Muscle of arm (tissue), 12 donors: ENCODE measurements around the gene ARHGAP36. TPM values are rescaled to one million over a fixed set of nuclear protein-coding genes. Genes with fewer than 3 reads are reported as not detected.

Experiments
- DNase-seq: peaks from one replicate; pipeline ENCODE4 v3.0.0-alpha.2; 2013
- polyA plus RNA-seq, 12 donors: library from polyadenylated mRNA; unstranded; fragments of 120-200 nt; gene quantifications; one replicate each; pipeline ENCODE4 v1.2.1, GENCODE V29; 2013; ENCODE audit not compliant: insufficient read length in 12 of 12

Gene ARHGAP36
- polyA plus RNA-seq, 12 donors: 114 to 644 (median 429) TPM

DNA sequence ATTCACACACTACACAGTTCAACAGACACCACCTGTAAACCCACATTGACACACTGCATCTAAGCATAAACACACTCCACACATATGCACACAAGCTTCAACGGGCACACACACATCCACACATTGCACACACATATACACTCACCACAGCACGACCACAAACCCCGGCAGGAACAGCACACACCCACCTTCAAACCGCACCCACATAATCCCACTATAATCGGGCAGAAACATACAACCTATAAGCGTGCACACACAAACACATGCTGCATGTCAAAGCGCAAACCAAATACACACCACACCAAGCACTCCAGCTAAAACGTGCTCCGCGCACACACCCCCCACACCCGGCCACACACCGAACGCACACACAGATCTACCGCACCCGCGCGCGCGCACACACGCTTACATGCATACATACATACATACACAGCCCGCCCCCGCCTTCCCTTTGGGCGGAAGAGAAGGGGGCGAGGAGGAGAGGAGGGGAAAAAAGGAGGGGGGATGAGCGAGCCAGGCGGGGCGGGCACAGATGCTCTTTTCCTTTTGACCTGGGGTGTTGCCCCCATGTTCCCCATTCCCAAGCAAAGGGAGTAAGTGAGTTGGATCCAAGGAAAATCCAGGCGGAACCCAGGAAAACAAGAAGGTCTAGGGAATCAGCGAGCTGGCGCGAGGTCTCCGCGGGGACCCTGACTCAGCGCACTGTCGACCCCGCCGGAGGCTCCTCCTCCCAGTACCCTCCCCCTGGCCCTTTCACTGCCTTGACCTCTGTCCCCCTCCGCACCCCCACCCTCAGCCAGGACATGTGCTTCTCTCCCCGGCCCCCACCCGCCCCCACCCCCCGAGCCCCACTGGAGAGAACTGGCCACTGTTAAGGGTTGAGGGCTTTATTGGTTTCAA lies 9.9 kb downstream of the ARHGAP36 start:
- no peak for DNase-seq

DNA sequence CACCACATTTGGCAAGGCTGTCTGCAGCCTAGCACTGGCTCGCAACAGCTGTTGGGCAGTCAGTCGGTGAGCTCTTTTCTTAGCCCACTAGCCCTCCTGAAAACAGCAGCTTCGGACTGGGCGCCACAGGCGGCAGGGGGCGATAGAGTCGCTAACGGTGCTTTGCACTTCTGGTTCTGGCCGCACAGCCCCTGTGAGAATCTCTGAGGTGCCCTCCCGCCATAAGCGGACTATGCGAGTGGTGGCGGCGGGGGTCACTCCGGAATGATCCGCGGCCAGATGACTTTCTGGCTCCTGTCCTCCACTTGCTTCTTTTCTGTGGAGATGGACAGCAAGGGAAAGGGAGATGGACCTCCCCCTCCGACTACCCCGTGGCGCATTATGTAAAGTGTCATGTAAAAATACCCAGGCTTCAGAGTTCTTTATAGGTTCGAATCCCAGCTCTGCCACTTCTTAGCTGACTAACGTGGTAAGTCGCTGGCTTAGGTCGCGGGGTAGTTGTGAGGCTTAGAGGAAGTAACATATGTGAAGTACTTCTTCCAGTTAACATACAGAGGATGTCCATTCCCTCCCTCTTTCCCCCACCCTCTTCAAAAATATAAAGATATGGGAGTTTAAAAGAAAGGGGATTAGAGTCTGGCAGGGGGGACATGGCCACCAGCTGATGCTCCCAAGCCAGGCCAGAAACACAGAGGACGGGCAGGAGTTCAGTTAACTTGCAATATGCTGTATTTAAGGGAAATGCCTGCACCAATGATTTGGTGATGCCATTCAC lies 11.0 kb downstream of the ARHGAP36 start:
- no peak for DNase-seq

DNA sequence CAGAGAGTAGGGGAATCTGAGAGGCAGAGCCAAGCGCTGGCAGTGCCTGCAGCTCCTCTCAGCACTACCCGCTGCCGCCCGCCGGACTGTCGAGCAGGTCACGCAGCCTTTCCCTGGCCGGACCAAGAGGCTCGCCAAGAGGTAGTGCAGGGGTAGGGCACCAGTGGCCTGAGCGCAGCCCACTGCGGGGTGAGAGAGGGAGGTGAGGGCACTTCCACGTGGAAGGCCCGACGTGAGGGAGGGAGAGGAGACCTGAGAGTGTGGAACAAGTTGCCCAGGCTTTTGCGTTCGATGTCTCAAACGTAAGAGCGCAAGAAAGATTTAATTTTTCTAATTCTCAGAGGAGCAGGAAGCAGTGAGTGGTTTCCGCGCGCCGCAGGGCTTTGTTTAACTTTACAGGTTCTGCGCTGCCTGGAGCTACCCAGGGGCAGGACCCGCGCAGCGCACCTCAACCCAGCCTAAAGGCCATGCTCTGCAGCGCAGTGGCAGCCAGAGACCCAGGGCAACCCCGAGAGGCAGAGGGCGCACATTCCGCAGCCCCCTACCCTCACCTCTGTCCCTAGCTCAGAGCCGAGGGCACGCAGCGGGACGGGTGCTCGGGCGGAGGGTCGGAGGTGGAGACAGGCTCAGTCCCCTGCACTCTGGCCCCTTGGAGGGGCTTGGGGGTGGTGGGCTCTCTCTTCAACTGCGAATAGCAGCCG lies 14.9 kb downstream of the ARHGAP36 start:
- no peak for DNase-seq

DNA sequence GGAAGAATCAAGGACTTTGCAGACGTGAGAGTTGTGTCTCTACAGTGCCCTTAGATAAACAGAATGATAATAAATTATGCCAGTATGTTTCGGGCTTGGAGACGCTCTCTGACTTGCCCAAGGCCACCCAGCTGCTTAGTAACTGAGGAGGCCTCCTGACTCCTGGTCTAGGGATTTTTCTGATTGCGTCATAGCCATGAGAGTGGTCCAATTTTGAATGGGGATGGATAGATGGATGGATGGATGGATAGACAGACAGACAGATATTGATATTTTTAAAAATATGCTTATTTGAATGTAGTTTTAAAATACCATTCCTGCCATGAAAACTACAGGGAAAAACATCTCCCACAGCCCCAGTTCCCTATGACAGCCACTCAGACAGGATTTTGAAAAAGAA lies 15.5 kb downstream of the ARHGAP36 start:
- no peak for DNase-seq

DNA sequence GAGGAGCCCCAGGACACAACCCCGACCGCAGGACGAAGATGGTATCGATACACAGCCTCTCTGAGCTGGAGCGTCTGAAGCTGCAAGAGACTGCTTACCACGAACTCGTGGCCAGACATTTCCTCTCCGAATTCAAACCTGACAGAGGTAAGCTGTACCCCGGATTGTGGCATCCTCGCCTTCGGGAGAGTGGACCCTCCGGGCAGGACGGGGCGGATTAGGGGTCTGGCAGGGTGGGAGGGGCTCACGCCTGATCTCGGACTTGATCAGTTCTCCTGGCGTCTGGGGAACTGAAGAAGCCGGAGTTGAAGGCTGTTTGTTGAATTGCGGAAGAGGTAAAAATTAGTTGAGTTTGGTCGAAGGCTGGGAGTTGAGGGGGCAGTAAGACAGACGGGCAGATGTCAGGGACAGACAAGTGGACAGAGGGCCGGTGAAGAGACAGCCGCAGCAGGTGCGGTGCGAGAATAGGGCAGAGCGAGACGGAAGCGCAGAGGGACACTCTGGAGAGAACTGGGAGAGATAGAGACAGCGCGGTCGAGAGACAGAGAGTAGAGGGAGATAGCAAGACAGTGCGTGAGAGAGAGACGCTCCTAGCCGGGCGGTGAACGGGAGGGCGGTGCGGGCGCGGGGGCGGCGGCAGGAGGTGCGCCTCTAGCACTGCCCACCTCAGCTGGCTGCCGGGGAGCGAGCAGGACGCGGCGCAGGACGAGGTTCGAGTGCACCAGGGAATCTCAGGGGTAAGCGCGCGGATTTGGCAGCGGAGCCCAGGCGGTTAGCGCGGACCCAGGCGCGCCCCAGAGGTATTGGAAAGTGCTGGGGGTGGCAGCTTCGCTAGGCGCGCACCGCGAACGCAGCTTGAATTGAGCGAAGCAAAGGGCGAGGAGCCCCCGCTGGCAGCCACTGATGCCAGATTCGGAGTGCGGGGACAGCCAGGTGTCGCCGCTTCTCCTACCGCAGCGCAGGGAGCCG lies 23.9 kb downstream of the ARHGAP36 start:
- DNase-seq: no peak

DNA sequence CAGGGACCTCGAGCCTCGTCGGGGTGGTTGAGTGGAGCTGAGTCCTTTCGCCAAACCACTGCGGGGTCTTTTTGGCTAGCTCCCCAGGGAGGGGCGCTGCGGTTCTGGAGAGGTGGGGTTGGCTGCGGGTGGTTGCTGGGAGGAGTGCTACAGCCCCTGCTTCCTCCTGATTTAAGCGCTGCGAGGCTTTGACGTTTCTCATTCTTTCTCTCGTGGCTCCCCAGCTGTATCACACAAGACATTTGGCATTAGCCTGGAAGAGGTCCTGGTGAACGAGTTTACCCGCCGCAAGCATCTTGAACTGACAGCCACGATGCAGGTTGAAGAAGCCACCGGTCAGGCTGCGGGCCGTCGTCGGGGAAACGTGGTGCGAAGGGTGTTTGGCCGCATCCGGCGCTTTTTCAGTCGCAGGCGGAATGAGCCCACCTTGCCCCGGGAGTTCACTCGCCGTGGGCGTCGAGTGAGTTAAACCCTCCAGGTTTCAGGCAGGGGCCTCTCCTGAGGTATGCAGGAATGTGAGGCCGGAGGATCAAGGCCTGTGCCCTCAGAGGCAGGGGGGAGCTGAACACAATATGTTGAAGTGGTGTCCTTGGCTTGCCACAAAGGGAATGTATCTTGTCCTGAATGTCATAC lies 25.5 kb downstream of the ARHGAP36 start:
- DNase-seq: no peak

DNA sequence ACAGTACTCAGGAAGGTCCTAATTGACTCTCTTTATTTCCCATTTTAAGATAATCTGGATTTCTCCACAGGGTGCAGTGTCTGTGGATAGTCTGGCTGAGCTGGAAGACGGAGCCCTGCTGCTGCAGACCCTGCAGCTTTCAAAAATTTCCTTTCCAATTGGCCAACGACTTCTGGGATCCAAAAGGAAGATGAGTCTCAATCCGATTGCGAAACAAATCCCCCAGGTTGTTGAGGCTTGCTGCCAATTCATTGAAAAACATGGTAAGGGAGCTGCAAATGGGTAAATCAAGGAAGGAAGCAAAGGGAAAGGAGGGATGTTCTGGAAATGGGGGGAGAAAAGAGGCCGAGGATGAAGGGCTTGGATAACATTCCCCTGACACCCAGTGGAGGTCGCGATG lies 26.0 kb downstream of the ARHGAP36 start:
- no peak for DNase-seq

DNA sequence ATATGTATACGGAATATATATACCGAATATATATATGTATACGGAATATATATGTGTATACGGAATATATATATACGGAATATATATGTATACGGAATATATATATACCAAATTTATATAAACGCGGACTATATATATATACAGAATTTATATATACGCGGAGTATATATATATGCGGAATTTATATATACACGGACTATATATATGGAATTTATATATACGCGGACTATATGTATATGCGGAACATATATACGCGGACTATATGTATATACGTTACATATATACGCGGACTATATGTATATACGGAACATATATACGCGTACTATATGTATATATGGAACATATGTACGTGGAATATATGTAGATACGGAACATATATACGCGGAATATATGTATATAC lies 78.6 kb downstream of the ARHGAP36 start:
- no peak for DNase-seq

DNA sequence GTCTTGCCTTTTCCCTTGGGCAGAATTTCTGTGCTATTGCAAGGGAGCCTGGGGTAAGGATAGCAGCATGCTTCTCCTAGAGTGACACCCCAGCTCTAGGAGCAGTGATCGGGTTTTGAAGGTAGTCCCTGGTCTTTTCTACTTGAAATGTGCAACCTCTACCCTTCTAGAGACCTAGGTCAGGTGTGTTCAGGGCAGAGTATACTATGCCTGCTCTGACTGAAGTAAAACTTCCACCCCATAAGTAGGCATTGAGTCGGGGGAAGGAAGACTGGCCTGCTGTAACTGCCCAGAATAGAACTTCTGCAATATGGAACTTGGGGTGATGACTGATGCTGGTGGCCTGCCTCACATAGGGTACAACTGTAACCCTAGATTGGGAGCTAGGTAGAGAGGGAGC lies 80.9 kb downstream of the ARHGAP36 start:
- DNase-seq: no peak

Other genes with a start within 250 kb of the ARHGAP36 start
- gene ENOX2, start 155.1 kb upstream of the ARHGAP36 start, polyA plus RNA-seq: 10 to 100 TPM in 11 of 12 donors, not detected in 1; 11.3 to 20.6 (median 15.7) TPM
- 100 to 1,000 TPM in 2 of 12 donors, 10 to 100 TPM in 9, not detected in 1; 39.8 to 121 (median 86.1) TPM for gene IGSF1, start 231.0 kb downstream of the ARHGAP36 start, polyA plus RNA-seq